ENCODE measurements around the gene PCDHGA4. TPM values are rescaled to one million over a fixed set of nuclear protein-coding genes. Genes with fewer than 3 reads are reported as not detected.
A peak's percentile ranks its signal among the peaks of the same experiment; 100 is the strongest.
"Not testable (repeated sequence)": the region's sequence is repeated elsewhere in the genome, so short reads cannot be mapped to it uniquely, and the experiment has no call there.

PCDHGA4 gene
- total RNA-seq, 1 donor from 2014 or later = 0.75 TPM

- TF ChIP-seq, protein P1, sequence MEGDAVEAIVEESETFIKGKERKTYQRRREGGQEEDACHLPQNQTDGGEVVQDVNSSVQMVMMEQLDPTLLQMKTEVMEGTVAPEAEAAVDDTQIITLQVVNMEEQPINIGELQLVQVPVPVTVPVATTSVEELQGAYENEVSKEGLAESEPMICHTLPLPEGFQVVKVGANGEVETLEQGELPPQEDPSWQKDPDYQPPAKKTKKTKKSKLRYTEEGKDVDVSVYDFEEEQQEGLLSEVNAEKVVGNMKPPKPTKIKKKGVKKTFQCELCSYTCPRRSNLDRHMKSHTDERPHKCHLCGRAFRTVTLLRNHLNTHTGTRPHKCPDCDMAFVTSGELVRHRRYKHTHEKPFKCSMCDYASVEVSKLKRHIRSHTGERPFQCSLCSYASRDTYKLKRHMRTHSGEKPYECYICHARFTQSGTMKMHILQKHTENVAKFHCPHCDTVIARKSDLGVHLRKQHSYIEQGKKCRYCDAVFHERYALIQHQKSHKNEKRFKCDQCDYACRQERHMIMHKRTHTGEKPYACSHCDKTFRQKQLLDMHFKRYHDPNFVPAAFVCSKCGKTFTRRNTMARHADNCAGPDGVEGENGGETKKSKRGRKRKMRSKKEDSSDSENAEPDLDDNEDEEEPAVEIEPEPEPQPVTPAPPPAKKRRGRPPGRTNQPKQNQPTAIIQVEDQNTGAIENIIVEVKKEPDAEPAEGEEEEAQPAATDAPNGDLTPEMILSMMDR (IDR thresholded peaks at IDR 0.05) = no peak
- no peak overlapping the region for H3K27ac Mint-ChIP-seq
- no peak overlapping the region for H3K4me3 Mint-ChIP-seq
- ATAC-seq (ENCODE audit: low read depth) (no peak), DNase-seq (no peak)
- intact Hi-C loops (cut with micrococcal nuclease) = loop anchor here (5.0 to 10.0 kb wide), 3 partner anchors 34 to 1027 kb away; partner anchors contain the start of genes GNPDA1 and PCDHGA5
- H3K36me3 Mint-ChIP-seq (ENCODE audit: low read depth) = peaks cover 10% of the 10 kb centered on the region
- POLR2A ChIA-PET = no interaction called here
- CTCF ChIA-PET = interaction anchor here (1.0 to 1.4 kb wide), 2 partner anchors 196 to 230 kb away, joined by 3 read pairs; no protein-coding TSS in a partner anchor
- peaks cover 10% of the 10 kb centered on the region for H3K4me1 Mint-ChIP-seq
- peaks cover 32% of the 10 kb centered on the region for H3K9me3 Mint-ChIP-seq
- peaks cover 43% of the 10 kb centered on the region for H3K27me3 Mint-ChIP-seq
Measured at GRCh38 chr5:141328231-141328630, 26.6 kb upstream of the PCDHGA4 start.

- H3K27ac Mint-ChIP-seq = no peak within 1 kb of the TSS
- TF ChIP-seq, protein P1 (IDR thresholded peaks at IDR 0.05) = no peak
- ChIA-PET CTCF (interaction anchor here (1.1 to 1.6 kb wide), 2 partner anchors 10 to 234 kb away, joined by 4 to 6 read pairs; partner anchors contain the start of gene TAF7), POLR2A (interaction anchor here (1.0 kb wide), 1 partner anchor 10 kb away, joined by 8 read pairs; the partner anchor contains the start of gene TAF7)
- peaks cover 12% of the 10 kb centered on the region for H3K4me1 Mint-ChIP-seq
- ATAC-seq (ENCODE audit: low read depth) = peak; percentile 28
- peaks cover 40% of the 10 kb centered on the region for H3K9me3 Mint-ChIP-seq
- no peak for DNase-seq
- peaks cover 56% of the 10 kb centered on the region for H3K27me3 Mint-ChIP-seq
- intact Hi-C loops (cut with micrococcal nuclease) = no loop called here
- H3K36me3 Mint-ChIP-seq (ENCODE audit: low read depth) = peaks cover 15% of the 10 kb centered on the region
- H3K4me3 Mint-ChIP-seq = peak within 1 kb of the TSS; percentile 19
Measured at GRCh38 chr5:141330299-141331080, 24.3 kb upstream of the PCDHGA4 start, which contains the start of gene PCDHGA1. Gene PCDHGA1 (plus strand): TSS chr5:141330514.

- H3K27me3 Mint-ChIP-seq = peaks cover 54% of the 10 kb centered on the region
Measured at GRCh38 chr5:141332571-141332970, 22.2 kb upstream of the PCDHGA4 start.

GRCh38 chr5:141338538-141339306 lies 16.1 kb upstream of the PCDHGA4 start, which contains the start of gene PCDHGA2:
Gene PCDHGA2 (plus strand): TSS chr5:141338760.
- intact Hi-C loops (cut with micrococcal nuclease) = no loop called here
- no peak within 1 kb of the TSS for H3K4me3 Mint-ChIP-seq
- peaks cover 2% of the 10 kb centered on the region for H3K4me1 Mint-ChIP-seq
- DNase-seq = no peak
- H3K27ac Mint-ChIP-seq = no peak within 1 kb of the TSS
- ATAC-seq (ENCODE audit: low read depth) = no peak
- H3K27me3 Mint-ChIP-seq = peaks cover 60% of the 10 kb centered on the region
- H3K36me3 Mint-ChIP-seq (ENCODE audit: low read depth) = peaks cover 10% of the 10 kb centered on the region
- peaks cover 45% of the 10 kb centered on the region for H3K9me3 Mint-ChIP-seq
- CTCF ChIA-PET = no interaction called here
- TF ChIP-seq, protein P1 (IDR thresholded peaks at IDR 0.05) = no peak
- POLR2A ChIA-PET = no interaction called here

More at GRCh38 chr5:141332571-141332970, 22.2 kb upstream of the PCDHGA4 start:
- CTCF ChIA-PET = interaction anchor here (0.8 kb wide), 1 partner anchor 37 kb away, joined by 3 read pairs; the partner anchor contains the start of gene PCDHGB3
- H3K27ac Mint-ChIP-seq; H3K4me3 Mint-ChIP-seq; DNase-seq; H3K4me1 Mint-ChIP-seq; POLR2A ChIA-PET; intact Hi-C loops (cut with micrococcal nuclease); ATAC-seq (ENCODE audit: low read depth): not testable (repeated sequence)
- Mint-ChIP-seq H3K36me3 (ENCODE audit: low read depth) (peaks cover 12% of the 10 kb centered on the region), H3K9me3 (peaks cover 39% of the 10 kb centered on the region)

- H3K36me3 Mint-ChIP-seq (ENCODE audit: low read depth); H3K27ac Mint-ChIP-seq; H3K4me1 Mint-ChIP-seq; DNase-seq; intact Hi-C loops (cut with micrococcal nuclease); ATAC-seq (ENCODE audit: low read depth); H3K4me3 Mint-ChIP-seq; POLR2A ChIA-PET; CTCF ChIA-PET: not testable (repeated sequence)
- peaks cover 61% of the 10 kb centered on the region for H3K27me3 Mint-ChIP-seq
- peaks cover 41% of the 10 kb centered on the region for H3K9me3 Mint-ChIP-seq
Measured at GRCh38 chr5:141340781-141341354, 14.0 kb upstream of the PCDHGA4 start.
